Measurements from ENCODE around the gene TSHZ2.
A peak's percentile ranks its signal among the peaks of the same experiment; 100 is the strongest.
"Not testable (repeated sequence)": the region's sequence is repeated elsewhere in the genome, so short reads cannot be mapped to it uniquely, and the experiment has no call there.

The TSHZ2 gene

DNA sequence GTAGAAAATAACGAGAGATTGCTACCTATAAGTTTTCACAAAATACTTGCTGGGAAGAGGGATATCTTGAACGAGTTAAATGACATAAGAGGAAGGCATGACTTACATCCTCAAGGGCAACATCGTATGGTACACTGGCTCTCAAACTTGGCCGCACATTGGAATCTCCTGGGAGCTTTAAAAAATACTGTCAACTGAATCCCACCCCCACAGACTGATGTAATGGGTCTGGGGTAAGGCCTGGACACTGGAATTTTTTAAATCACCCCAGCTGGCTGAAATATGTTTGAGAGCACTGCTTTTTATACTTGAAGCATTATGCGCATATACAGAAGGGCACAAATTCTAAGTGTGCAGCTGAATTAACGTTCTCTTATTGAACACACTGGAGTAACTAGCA lies 8.0 kb upstream of the TSHZ2 start:
- H3K9ac ChIP-seq, result no peak overlapping the region
- H3K36me3 ChIP-seq (ENCODE audit: insufficient read depth), result no peaks in the 10 kb centered on the region
- H3K27me3 ChIP-seq (ENCODE audit: insufficient read depth, low read depth), result no peaks in the 10 kb centered on the region
- no peak overlapping the region for H3K27ac ChIP-seq
- H3K4me3 ChIP-seq (IDR thresholded peaks at IDR 0.05; ENCODE audit: insufficient read depth, low read depth, low read length), result no peak overlapping the region
- H3K4me2 ChIP-seq, result no peak overlapping the region
- no peaks in the 10 kb centered on the region for H3K79me2 ChIP-seq (ENCODE audit: insufficient read depth, low read depth)
- no peaks in the 10 kb centered on the region for H4K20me1 ChIP-seq (ENCODE audit: insufficient read depth)
- TF ChIP-seq, protein P1, sequence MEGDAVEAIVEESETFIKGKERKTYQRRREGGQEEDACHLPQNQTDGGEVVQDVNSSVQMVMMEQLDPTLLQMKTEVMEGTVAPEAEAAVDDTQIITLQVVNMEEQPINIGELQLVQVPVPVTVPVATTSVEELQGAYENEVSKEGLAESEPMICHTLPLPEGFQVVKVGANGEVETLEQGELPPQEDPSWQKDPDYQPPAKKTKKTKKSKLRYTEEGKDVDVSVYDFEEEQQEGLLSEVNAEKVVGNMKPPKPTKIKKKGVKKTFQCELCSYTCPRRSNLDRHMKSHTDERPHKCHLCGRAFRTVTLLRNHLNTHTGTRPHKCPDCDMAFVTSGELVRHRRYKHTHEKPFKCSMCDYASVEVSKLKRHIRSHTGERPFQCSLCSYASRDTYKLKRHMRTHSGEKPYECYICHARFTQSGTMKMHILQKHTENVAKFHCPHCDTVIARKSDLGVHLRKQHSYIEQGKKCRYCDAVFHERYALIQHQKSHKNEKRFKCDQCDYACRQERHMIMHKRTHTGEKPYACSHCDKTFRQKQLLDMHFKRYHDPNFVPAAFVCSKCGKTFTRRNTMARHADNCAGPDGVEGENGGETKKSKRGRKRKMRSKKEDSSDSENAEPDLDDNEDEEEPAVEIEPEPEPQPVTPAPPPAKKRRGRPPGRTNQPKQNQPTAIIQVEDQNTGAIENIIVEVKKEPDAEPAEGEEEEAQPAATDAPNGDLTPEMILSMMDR (conservative IDR thresholded peaks at IDR 0.05; ENCODE audit: low read depth, low read length), result no peak
- no peaks in the 10 kb centered on the region for H3K4me1 ChIP-seq (ENCODE audit: low read depth, poor library complexity, severe bottlenecking)
- no peak overlapping the region for H2AFZ ChIP-seq (ENCODE audit: low read depth)

DNA sequence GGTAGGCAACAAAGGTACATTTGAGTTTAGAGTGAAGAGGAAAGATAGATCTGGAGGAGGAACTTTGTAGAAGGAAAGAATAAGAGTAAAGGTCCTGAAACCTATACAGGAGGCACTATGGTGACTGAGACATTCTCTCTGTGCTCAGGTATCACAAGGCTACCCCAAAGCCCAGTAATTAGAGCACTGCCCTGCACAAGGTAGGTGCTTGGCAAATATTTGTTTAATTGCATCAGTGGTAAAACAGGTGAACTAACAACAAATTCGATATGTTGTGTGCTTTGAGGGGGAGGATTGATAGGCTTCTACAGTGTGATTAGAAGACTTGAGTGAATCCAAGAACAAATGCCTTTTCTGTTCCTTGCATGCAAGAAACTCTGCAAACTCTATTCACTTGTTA lies 6.8 kb upstream of the TSHZ2 start:
- no peak overlapping the region for H3K27ac ChIP-seq
- no peaks in the 10 kb centered on the region for H3K79me2 ChIP-seq (ENCODE audit: insufficient read depth, low read depth)
- no peaks in the 10 kb centered on the region for H3K36me3 ChIP-seq (ENCODE audit: insufficient read depth)
- no peak overlapping the region for H3K4me3 ChIP-seq (IDR thresholded peaks at IDR 0.05; ENCODE audit: insufficient read depth, low read depth, low read length)
- no peaks in the 10 kb centered on the region for H3K4me1 ChIP-seq (ENCODE audit: low read depth, poor library complexity, severe bottlenecking)
- H2AFZ ChIP-seq (ENCODE audit: low read depth), result no peak overlapping the region
- H3K27me3 ChIP-seq (ENCODE audit: insufficient read depth, low read depth), result no peaks in the 10 kb centered on the region
- H3K4me2 ChIP-seq, result no peak overlapping the region
- TF ChIP-seq, protein P1 (conservative IDR thresholded peaks at IDR 0.05; ENCODE audit: low read depth, low read length), result no peak
- no peaks in the 10 kb centered on the region for H4K20me1 ChIP-seq (ENCODE audit: insufficient read depth)
- H3K9ac ChIP-seq, result no peak overlapping the region

DNA sequence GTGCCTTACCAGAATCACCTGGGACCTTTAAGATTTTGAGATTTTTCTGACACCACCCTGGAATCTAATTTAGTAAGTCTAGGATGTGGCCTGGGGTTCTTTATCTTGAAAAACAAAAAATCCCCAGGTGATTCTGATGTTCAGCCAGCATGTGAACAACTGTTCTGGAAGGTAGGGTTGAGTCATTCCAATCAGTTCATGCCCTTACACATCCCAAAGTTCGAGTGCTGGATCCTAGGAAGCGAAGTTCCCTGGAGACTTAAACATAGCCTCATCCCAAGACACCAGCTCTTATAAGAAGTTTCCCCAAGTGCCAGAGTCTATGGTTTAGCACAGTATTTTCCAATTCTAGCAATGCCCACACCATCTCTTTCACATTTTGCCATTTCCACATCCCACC lies 6.3 kb upstream of the TSHZ2 start:
- no peak overlapping the region for H3K4me3 ChIP-seq (IDR thresholded peaks at IDR 0.05; ENCODE audit: insufficient read depth, low read depth, low read length)
- H3K27ac ChIP-seq, result no peak overlapping the region
- no peaks in the 10 kb centered on the region for H3K4me1 ChIP-seq (ENCODE audit: low read depth, poor library complexity, severe bottlenecking)
- H3K79me2 ChIP-seq (ENCODE audit: insufficient read depth, low read depth), result no peaks in the 10 kb centered on the region
- no peak overlapping the region for H3K4me2 ChIP-seq
- no peaks in the 10 kb centered on the region for H3K27me3 ChIP-seq (ENCODE audit: insufficient read depth, low read depth)
- no peaks in the 10 kb centered on the region for H3K36me3 ChIP-seq (ENCODE audit: insufficient read depth)
- H2AFZ ChIP-seq (ENCODE audit: low read depth), result no peak overlapping the region
- H4K20me1 ChIP-seq (ENCODE audit: insufficient read depth), result no peaks in the 10 kb centered on the region
- no peak overlapping the region for H3K9ac ChIP-seq
- TF ChIP-seq, protein P1 (conservative IDR thresholded peaks at IDR 0.05; ENCODE audit: low read depth, low read length), result no peak

DNA sequence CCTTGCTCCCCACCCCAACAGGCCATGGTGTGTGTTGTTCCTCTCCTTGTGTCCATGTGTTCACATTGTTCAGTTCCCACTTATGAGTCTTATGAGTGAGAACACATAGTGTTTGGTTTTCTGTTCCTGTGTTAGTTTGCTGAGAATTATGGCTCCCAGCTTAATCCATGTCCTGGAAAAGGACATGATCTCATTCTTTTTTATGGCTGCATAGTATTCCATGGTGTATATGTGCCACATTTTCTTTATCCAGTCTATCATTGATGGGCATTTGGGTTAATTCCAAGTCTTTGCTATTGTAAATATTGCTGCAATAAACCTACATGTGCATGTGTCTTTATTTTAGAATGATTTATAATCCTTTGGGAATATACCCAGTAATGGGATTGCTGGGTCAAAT lies 5.6 kb upstream of the TSHZ2 start:
- not testable (repeated sequence) for H3K9ac ChIP-seq; H3K4me1 ChIP-seq (ENCODE audit: low read depth, poor library complexity, severe bottlenecking); H3K4me2 ChIP-seq; H3K79me2 ChIP-seq (ENCODE audit: insufficient read depth, low read depth); H3K27me3 ChIP-seq (ENCODE audit: insufficient read depth, low read depth); H3K36me3 ChIP-seq (ENCODE audit: insufficient read depth); H3K27ac ChIP-seq; H3K4me3 ChIP-seq (IDR thresholded peaks at IDR 0.05; ENCODE audit: insufficient read depth, low read depth, low read length); H2AFZ ChIP-seq (ENCODE audit: low read depth); H4K20me1 ChIP-seq (ENCODE audit: insufficient read depth)

DNA sequence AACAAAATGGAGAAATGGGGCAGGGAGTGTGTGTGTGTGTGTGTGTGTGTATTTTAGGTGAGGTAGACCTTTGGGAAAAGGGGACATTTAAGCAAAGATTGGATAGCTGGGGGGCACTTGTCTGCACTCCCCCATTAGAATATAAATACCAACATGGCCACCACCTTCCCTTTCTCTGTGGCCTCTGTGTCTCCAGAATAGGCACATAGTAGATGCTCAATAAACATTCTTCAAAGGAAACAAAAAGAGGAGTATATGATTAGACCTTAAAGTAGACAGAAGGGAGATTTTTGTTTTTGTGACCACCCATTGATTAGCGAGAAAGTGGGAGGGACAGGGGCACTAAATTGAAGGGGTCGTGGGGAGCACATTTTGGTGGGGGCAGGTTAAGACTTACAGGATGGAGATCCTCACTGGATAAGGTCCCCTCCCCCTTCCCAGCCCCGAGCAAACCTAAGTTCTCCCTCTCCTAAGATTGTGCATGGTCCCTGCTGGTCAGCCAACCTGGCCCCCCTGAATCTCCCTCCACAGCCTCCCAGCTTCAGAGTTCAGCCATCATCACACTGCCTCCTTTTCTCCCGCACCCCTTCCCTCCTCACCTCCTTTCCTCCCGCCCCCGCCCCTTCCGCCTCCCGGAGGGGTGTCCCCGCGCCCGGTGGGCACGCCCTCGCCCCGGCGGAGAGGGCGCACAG lies 514 bp upstream of the TSHZ2 start:
- Histone ChIP-seq H2AFZ (ENCODE audit: low read depth) (peak overlapping the region; percentile 92), H4K20me1 (ENCODE audit: insufficient read depth) (no peaks in the 10 kb centered on the region), H3K27me3 (ENCODE audit: insufficient read depth, low read depth) (no peaks in the 10 kb centered on the region), H3K9ac (peak overlapping the region; percentile 42; the same call in 1 of the 2 replicates), H3K36me3 (ENCODE audit: insufficient read depth) (no peaks in the 10 kb centered on the region), H3K4me1 (ENCODE audit: low read depth, poor library complexity, severe bottlenecking) (no peaks in the 10 kb centered on the region), H3K79me2 (ENCODE audit: insufficient read depth, low read depth) (no peaks in the 10 kb centered on the region), H3K27ac (no peak overlapping the region), H3K4me2 (peak overlapping the region; percentile 47), H3K4me3 (IDR thresholded peaks at IDR 0.05; ENCODE audit: insufficient read depth, low read depth, low read length) (no peak overlapping the region)
- TF ChIP-seq, protein P1 (conservative IDR thresholded peaks at IDR 0.05; ENCODE audit: low read depth, low read length), result no peak
